ENCODE results near the gene PCK1.

GRCh38 chr20:57536120-57536708 is 24.7 kb upstream of the PCK1 start:
- TF ChIP-seq CTCF (IDR thresholded peaks at IDR 0.05): no peak
- TF ChIP-seq POLR2A (IDR thresholded peaks at IDR 0.05): no peak
- no peak for TF ChIP-seq EP300 (IDR thresholded peaks at IDR 0.05)

Measured in ovary (tissue), 3 donors.